Measurements from ENCODE around the gene UQCRQ.
"Not testable (repeated sequence)": the region's sequence is repeated elsewhere in the genome, so short reads cannot be mapped to it uniquely, and the experiment has no call there.

The UQCRQ gene

GRCh38 chr5:132834057-132834456, 32.4 kb upstream of the UQCRQ start:
- no peak for DNase-seq

DNA sequence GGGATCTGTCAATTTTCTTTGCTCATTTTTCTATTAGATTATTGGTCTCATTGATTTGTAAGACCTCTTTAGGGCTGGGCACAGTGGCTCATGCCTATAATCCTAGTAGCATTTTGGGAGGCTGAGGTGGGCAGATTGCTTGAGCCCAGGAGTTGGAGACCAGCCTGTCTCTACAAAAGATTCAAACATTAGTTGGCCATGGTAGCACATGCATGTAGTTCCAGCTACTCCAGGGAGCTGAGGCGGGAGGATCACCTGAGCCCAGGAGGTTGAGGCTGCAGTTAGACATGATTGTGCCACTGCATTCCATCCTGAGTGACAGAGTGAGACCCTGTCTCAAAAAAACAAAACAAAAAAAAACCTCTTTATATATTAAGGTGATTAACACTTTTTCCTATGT, 29.6 kb upstream of the UQCRQ start:
- DNase-seq = no peak

DNA sequence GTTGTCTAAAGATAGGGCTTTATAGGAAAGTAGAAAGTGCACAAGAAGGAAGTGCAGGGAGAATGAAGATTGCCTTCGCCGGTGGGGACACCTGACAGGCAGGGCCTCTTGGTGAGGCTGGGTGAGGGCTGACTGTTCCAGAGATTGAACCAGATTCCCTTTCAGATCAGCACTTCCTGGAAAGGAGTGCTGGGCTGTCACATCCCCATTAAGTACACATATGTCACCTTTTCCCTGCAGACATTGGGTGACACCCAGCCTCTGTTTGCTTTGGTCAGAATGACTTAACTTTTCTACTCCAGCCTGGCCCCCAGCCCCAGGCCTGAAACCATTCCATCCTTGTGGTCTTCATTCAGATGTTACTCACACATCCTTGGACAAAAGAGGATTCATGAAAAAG, 28.6 kb upstream of the UQCRQ start:
- DNase-seq = peak in 1 of 2 experiments; percentile 5

GRCh38 chr5:132838516-132839282, 27.7 kb upstream of the UQCRQ start:
- no peak for DNase-seq

DNA sequence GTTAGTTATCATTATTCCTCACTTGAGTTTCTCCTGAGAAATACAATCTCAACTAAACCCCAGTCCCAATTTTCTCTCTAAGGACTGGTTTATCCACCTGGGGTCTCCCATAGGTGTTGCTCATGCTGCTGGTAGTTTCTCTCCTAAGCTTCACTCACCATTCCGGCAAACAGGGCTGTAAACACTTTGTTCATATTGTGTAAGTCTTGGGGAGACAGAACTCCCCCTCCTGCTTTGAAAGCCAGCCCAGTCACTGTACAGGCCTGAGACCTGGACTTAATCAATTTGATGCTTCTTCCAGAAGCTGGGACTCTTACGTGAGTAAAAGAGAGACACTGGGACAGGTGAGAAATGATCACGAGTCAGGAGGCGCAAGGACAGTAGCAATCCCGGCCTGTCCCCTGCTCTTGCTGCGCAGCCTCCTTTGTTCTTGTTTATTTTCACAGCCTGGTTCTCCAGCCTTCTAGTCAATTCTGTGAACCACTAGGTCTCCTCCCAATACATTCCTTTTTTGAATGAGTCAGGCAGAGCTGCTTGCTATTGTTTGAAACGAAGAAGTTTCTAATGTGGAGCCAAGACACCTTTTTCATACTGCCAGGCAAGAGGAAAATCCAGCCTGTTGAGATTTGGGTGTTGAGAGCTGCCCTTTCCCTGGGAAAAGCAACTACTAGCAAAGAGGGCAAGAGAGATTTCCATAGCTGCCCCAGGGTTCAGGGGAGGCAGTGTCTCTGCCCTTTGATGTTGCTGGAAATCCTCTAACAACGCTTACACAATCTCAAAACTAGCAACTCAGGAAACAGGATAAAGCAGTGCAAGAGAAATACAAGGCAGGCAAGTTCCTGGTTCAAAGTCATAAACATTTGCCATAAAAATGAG, 26.8 kb upstream of the UQCRQ start:
- no peak for DNase-seq

DNA sequence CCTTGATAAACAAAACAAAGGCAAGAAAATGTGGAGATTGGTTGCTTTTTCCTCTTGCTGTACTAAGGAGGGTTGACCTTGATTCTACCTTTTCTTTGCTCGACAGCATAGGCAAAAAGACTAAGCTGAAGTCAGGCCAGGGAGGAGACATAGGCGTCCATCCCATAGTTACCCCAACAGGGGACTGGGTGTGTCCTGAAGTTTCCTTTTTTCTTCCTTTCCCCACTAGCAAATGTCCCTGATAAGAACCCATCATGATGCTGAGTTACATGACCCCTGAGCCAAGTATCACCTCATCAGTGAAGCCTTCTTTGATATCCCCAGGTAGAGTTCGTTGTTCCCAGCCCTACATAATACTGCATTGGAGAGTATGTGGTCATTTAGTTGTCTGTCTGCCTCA, 26.1 kb upstream of the UQCRQ start:
- no peak for DNase-seq

- no peak for DNase-seq
Observed at GRCh38 chr5:132840896-132841295, 25.5 kb upstream of the UQCRQ start.

DNA sequence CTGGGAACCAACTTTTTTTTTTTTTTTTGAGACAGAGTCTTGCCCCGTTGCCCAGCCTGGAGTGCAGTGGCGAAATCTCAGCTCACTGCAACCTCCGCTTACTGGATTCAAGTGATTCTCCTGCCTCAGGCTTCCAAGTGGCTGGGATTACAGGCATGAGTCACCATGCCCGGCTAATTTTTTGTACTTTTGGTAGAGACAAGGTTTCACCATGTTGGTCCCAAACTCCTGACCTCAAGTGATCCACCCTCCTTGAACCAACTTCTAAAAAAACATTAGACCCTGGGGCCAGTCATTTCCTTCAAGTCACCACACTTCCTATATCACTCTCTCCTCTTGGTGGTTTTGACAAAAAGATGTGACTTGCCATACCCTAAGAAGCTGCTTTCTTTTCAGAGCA, 25.1 kb upstream of the UQCRQ start:
- DNase-seq = no peak

DNA sequence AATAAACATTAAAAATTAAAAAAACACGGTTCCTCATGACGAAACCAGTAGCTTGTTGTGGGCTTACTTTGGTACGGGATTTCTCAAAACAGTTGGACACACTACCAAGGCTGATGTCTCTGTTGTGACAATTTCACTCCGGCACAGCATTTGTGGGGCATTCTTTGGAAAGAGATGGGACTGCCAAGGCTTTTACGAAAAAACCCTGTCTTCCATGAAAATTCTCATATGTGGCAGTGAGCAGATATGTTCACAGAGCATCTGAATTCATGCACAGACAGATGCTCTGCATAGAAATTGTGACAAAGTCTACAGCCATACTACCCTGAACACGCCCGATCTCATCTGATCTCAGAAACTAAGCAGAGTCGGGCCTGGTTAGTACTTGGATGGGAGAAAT, 18.2 kb upstream of the UQCRQ start:
- no peak for DNase-seq

DNA sequence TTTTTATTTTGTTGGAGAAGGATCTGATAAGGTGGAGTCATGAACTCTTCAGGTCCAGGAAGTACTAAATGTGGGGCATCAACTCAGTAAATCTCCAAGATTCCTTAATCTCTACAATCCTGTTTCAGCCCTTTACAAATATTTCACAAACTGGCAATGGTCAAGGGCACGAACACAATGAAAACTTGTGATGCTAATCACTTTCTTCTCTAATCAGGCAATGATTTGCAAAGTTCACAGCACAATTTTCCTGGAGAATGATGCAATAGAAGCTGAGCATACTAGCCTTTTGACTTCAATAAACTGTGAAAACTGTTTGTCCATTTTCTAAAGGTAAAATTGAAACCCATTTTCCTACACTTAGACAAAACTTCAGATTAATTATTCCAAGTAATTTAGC, 17.1 kb upstream of the UQCRQ start:
- no peak for DNase-seq

GRCh38 chr5:132850066-132850465, 16.4 kb upstream of the UQCRQ start:
- no peak for DNase-seq

DNA sequence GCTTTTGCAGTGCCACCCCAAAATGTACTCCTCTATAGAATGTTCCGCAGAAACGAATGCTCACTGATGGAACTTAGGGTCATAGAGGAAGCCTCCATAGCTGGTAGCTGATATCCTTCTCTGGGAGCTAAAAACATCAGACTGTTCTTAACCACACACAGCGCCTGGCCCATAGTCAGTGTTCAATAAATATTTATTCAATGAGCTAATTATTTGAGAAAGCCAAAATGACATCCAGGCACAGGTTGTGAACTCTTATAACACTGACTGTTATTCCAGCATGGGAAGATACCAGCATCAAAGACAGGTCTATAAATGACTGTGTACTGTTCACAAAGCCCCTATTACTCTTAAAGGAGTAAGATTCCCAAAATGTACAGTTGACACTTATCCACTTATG, 13.1 kb upstream of the UQCRQ start:
- DNase-seq = no peak

DNA sequence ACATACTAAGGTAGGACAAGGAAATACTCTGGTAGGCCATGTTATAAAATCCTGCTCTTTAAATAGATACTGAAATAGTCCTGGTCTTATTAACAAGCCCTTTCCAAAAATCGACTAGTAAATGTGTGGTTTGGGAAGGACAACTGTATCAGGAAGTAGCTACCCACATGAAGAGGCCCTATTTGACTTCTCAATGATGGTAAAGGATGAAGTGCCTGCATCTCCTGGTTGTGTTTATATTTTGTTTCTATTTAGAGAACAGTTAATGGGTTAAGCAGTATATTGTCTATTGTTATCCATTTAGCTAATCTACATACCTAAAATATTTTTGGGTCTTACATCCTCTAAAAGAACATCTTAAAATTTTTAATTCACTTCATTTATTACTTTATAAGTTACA, 12.7 kb upstream of the UQCRQ start:
- DNase-seq = no peak

GRCh38 chr5:132854301-132854700, 12.1 kb upstream of the UQCRQ start:
- no peak for DNase-seq

DNA sequence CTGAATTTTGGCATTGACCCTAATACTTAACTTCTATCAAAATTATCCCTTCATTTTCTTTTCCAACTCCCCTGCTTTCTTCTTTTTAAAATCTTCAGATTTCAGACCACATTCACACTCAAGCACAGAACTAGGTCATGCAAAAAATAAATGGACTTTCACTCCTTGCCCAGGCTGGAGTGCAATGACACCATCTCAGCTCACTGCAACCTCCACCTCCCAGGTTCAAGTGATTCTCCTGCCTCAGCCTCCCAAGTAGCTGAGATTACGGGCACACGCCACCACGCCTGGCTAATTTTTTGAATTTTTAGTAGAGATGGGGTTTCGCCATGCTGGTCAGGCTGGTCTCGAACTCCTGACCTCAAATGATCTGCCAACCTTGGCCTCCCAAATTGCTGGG, 11.4 kb upstream of the UQCRQ start:
- not testable (repeated sequence) for DNase-seq

- no peak for DNase-seq
Observed at GRCh38 chr5:132856011-132856410, 10.4 kb upstream of the UQCRQ start.

DNA sequence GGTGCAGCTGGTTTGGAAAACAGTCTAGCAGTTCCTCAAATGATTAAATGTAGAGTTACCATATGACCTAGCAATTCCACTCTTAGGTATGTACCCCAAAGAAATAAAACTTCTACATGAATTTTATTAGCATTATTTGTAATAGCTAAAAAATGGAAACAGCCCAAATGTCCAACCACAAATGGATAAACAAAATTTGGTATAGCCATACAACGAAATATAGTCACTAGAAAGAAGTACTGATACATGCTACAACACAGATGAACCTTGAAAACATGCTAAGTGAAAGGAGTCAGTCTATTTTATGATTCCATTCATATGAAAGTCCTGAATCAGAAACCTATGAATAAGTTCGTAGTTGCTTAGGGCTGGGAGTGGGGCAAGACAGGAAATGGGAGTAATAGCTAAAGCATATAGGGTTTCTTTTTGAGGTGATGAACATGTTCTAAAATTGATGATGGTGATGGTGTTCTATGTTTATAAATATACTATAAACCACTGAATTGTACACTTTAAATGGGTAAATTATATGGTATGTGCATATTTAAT, 6.5 kb upstream of the UQCRQ start:
- DNase-seq = no peak

DNA sequence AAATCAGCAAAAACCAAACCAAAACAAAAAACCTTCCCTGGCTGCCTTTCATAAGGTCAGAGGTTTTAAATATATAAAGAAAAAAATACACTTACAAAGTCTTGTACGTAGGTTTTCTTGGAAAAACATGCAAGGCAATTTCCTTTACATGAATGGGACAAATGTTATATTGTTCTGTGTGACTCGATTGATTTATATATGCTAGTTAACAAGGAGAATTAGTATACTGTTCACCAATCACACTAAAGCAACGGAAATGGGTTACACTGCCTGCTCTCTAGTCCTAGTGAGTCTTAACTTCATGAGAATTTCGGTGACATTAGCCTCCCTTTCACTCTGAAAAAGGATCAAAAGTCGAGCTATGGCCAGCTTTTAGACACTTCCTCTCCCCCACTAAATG, 5.7 kb upstream of the UQCRQ start:
- DNase-seq = no peak

DNA sequence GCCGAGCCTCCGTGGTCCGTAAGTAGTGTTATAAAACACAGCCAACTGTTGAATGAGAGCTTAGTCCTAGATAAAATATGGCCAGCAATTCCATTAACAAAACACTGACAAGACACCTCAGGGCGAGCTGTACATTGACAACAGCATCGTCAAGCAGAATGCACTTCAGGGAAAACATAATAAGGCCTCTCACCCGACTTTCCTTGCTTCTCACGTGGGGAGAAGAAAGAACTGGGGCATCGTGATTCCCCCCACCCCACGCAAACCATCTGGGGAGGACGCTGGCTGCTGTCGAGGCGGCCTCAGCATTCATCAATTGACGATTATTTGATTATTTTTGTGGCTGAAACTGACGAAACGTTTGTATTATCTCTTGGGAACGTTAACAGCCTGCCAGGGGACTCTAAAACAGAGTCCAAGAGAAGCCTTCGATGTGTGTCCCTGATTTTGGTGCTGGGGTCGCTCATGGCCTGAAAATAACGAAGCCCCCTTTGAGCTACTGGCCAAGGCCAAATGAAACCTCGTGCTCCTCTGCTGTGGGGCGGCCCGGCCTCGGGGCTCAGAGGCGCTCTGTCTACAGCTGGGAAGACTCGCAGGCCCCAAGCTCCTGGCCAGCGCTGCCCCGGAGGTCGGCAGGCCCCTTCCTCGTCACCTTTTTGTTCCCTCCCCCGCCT, 637 bp upstream of the UQCRQ start:
- no peak for DNase-seq

GRCh38 chr5:132867046-132867451, 607 bp downstream of the UQCRQ start:
- no peak for DNase-seq

GRCh38 chr5:132868754-132869153, 2.3 kb downstream of the UQCRQ start:
- DNase-seq = no peak

DNA sequence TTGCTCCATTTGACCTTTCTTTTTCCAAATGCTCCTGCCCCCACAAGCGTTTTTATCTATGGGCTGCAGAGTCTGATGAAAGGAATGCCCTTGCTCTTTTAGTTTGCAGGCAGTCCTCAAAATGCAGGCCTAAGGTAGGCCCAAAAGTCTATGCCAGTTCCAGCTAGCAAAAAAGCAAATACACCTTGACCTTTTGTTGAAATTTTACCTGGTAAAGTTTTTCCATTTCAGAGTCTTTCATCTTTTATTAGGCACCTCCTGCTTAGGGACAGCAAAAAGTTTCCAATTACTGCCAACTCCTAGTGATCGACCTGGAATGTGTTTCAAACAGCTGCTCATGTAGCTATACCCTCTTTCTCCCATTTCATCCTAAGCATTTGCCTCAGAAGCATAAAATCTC, 4.4 kb downstream of the UQCRQ start:
- DNase-seq = no peak

DNA sequence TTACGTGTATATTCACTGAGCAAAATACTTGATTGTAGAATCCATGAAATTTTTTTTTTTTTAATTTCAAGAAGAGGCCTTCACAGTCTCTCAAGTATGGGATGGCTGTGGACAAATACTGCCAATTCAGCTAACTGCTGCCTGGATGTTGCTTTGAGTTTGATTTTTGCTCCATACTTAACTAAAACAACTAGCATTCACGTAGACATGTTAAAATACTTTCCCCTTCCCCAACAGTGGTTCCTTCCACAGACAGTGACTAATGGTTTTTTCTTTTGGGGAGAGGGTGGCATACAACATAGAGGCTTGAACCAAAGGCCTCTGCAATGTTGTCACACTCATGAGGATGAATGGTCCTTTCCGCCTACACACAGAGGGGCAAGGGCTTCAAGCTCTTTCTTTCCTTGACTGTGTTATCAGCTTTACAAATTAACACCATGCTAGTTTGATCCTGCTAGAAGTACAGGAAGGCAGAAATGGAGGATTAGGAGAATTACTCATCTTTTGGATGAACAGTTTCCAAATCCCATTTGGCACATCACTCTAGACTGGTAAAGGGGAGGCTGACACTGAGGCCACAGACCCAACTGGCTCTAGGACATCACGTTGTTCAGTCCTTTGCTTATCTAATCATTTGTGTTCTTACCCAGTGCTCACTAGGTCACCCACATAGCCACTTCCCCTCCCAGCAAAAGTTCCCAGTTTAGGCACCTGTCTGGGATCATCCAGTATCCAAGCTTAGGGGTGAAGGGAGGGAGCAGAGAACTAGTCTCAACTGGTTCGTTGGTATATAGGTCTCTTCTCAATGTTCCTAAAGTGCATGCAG, 5.2 kb downstream of the UQCRQ start:
- no peak for DNase-seq
